ENCODE results near the gene HIVEP3. TPM values are rescaled to one million over a fixed set of nuclear protein-coding genes. Genes with fewer than 3 reads are reported as not detected.
A peak's percentile ranks its signal among the peaks of the same experiment; 100 is the strongest.

The HIVEP3 gene
- total and polyA plus RNA-seq, 5 experiments from 2014 or later, result 5.5 to 9.8 (median 6.3) TPM

DNA sequence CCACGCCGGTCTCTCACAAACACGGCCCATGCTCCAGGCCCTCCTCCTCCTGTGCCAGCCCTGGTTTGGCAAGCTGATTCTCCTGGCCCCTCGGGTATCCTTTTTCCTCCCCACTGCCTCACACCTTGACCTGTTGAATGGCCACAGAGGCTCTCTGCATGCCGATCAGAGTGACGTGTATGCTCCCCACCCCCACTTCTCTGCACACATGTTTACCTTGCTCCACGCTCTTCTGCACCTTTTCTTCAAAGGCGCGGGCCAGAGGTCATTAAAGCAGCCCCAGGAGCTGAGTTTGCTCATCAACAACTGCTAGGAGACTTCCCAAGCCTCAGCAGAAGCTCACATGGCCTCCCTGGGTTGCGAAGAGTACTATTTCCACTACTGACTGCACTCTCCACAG, 295.0 kb downstream of the HIVEP3 start:
- peaks cover 15 to 40% (median 30%) of the 10 kb centered on the region in 4 donors for H3K4me1 Mint-ChIP-seq
- H3K27ac Mint-ChIP-seq, result peak overlapping the region in 3 of 10 donors; percentile 14 to 87 (median 23)
- peaks cover 0 to 7% (median 5%) of the 10 kb centered on the region in 3 donors for H3K36me3 Mint-ChIP-seq
- no peaks in the 10 kb centered on the region for H3K9me3 Mint-ChIP-seq
- H3K4me3 Mint-ChIP-seq, result peak overlapping the region in 2 of 10 donors; percentile 13 to 44
- ATAC-seq (no peak), DNase-seq (no peak)
- H3K27me3 Mint-ChIP-seq, result no peaks in the 10 kb centered on the region
- POLR2A ChIA-PET, result no interaction called here

DNA sequence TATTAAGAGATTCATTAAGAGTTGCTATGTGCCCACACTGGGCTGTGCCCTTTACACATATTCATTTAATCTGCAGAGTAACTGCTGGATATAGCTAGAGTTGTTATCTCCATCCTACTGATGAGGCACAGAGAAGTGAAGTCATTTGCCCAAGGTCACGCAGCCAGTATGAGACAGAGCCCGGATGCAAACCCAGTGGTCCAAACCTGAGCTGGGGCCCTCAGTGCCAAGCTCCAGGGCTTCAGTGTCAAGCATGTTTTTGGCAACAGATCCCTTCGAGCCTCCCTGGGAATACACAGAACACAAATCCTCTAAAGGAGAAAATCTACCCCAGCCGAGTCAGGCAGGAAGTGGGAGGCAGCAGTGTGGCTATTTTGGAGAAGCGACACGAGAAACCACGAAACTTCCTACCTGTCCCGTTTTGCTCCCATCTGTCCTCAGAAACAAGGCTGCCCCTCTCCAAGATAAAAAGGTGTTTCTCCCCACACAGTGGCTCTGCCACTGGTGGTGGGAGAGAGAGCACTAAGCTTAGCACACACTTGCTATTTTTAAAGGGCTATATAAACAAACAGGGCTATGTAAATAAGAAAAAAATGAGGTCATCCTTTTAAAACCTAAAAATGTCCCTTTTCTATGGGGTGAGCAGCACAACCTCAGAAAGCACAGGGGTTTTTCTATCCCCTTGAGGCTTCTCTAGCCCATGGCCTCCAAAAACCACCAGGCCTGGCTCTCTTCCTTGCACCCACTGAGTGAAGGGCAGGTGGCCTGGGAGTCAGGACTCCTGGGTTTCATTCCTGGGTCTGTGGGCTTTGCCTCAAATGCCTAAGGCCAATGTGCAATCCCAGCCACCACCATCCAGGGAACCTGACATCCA, 295.6 kb downstream of the HIVEP3 start:
- POLR2A ChIA-PET, result no interaction called here
- Mint-ChIP-seq H3K4me1 (peaks cover 15 to 39% (median 30%) of the 10 kb centered on the region in 4 donors), H3K27me3 (no peaks in the 10 kb centered on the region), H3K4me3 (peak overlapping the region in 2 of 10 donors; percentile 9 to 18), H3K27ac (peak overlapping the region in 3 of 10 donors; percentile 8 to 65 (median 14)), H3K9me3 (no peaks in the 10 kb centered on the region), H3K36me3 (peaks cover 0 to 4% (median 3%) of the 10 kb centered on the region in 3 donors)
- ATAC-seq (no peak), DNase-seq (no peak)

DNA sequence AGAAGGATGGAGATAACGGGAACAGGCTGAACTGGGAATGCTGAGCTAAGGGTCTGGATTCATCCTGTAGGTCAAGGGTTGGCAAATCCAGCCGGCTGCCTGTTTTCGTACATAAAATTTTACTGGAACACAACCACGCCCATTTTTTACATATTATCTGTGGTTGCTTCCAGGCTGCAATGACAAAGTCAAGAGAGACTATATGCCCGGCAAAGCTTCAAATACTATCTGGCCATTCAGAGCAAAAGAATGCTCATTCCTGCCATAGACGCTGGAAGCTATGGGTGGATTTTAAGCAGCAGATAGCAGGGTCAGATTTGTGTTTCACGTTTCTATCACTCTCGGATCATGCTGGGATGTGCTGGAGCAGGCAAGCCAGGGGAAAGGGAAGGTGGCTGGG, 296.3 kb downstream of the HIVEP3 start:
- H3K9me3 Mint-ChIP-seq, result no peaks in the 10 kb centered on the region
- no peak for DNase-seq
- POLR2A ChIA-PET, result no interaction called here
- peaks cover 15 to 37% (median 29%) of the 10 kb centered on the region in 4 donors for H3K4me1 Mint-ChIP-seq
- H3K27me3 Mint-ChIP-seq, result no peaks in the 10 kb centered on the region
- H3K27ac Mint-ChIP-seq, result no peak overlapping the region
- no peaks in the 10 kb centered on the region for H3K36me3 Mint-ChIP-seq
- ATAC-seq, result no peak
- no peak overlapping the region for H3K4me3 Mint-ChIP-seq

GRCh38 chr1:41621791-41622190, 296.9 kb downstream of the HIVEP3 start:
- POLR2A ChIA-PET, result no interaction called here
- Mint-ChIP-seq H3K4me1 (peaks cover 14 to 37% (median 29%) of the 10 kb centered on the region in 4 donors), H3K27me3 (no peaks in the 10 kb centered on the region), H3K27ac (peak overlapping the region in 1 of 10 donors; percentile 5), H3K36me3 (no peaks in the 10 kb centered on the region), H3K9me3 (no peaks in the 10 kb centered on the region), H3K4me3 (no peak overlapping the region)
- no peak for ATAC-seq
- DNase-seq, result no peak

GRCh38 chr1:41621256-41621655, 297.5 kb downstream of the HIVEP3 start:
- POLR2A ChIA-PET, result no interaction called here
- ATAC-seq, result no peak
- peaks cover 13 to 39% (median 29%) of the 10 kb centered on the region in 4 donors for H3K4me1 Mint-ChIP-seq
- DNase-seq, result no peak
- no peak overlapping the region for H3K4me3 Mint-ChIP-seq
- H3K9me3 Mint-ChIP-seq, result no peaks in the 10 kb centered on the region
- H3K27me3 Mint-ChIP-seq, result no peaks in the 10 kb centered on the region
- H3K36me3 Mint-ChIP-seq, result no peaks in the 10 kb centered on the region
- H3K27ac Mint-ChIP-seq, result peak overlapping the region in 1 of 10 donors; percentile 28

- Mint-ChIP-seq H3K4me1 (peaks cover 13 to 39% (median 29%) of the 10 kb centered on the region in 4 donors), H3K36me3 (no peaks in the 10 kb centered on the region), H3K27me3 (no peaks in the 10 kb centered on the region), H3K27ac (peak overlapping the region in 3 of 10 donors; percentile 19 to 72 (median 35)), H3K9me3 (no peaks in the 10 kb centered on the region), H3K4me3 (no peak overlapping the region)
- ATAC-seq (no peak), DNase-seq (no peak)
- POLR2A ChIA-PET, result no interaction called here
Measured at GRCh38 chr1:41620365-41621169, 298.2 kb downstream of the HIVEP3 start.

GRCh38 chr1:41619511-41620364, 299.0 kb downstream of the HIVEP3 start:
- no peak overlapping the region for H3K4me3 Mint-ChIP-seq
- no peaks in the 10 kb centered on the region for H3K36me3 Mint-ChIP-seq
- POLR2A ChIA-PET, result no interaction called here
- no peaks in the 10 kb centered on the region for H3K9me3 Mint-ChIP-seq
- no peak for DNase-seq
- H3K27ac Mint-ChIP-seq, result peak overlapping the region in 2 of 10 donors; percentile 19 to 56
- peaks cover 17 to 41% (median 30%) of the 10 kb centered on the region in 4 donors for H3K4me1 Mint-ChIP-seq
- no peaks in the 10 kb centered on the region for H3K27me3 Mint-ChIP-seq
- ATAC-seq, result no peak

- H3K27ac Mint-ChIP-seq, result peak overlapping the region in 2 of 10 donors; percentile 19 to 56
Measured at GRCh38 chr1:41618871-41619270, 299.9 kb downstream of the HIVEP3 start.

DNA sequence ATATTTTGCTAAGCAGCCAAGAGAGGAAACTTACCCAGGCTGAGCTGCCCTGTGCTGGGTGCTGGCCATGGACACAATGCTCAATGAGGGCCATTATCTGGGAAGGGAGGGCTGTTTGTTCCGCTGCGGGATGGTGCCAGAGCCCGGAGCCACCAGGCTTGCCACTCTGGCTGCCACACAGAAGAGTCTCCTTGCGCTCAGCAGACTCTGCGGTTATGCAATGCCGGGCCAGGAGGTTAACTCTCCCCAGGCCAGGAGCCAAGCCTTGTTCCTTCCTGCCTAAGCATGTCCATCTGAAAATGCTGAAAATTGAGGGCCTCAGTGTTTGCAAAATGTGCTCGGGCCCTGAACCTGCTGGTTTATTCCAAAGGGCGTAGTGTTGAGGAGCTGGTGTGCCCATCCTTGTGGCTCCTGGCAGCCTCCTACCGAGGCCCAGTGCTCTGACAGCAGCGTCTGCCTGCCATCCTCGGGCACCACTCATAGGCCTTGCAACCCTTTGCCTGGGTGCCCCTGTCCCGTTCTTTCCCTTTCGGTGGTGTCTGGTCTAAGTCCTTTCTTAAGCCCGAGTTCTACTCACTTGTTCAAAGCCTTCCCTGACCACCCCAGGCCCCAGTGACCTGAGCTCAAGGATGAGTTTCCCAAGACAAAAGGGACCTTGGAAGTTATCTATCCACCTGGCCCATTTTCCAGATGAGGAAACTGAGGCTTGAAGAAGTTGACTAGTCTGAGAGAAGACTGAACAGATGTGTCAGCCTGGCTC, 300.5 kb downstream of the HIVEP3 start:
- H3K4me3 Mint-ChIP-seq, result no peak overlapping the region

More at GRCh38 chr1:41618871-41619270, 299.9 kb downstream of the HIVEP3 start:
- Mint-ChIP-seq H3K36me3 (no peaks in the 10 kb centered on the region), H3K27me3 (no peaks in the 10 kb centered on the region), H3K4me1 (peaks cover 14 to 34% (median 25%) of the 10 kb centered on the region in 4 donors), H3K9me3 (no peaks in the 10 kb centered on the region), H3K4me3 (no peak overlapping the region)
- DNase-seq (no peak), ATAC-seq (no peak)
- POLR2A ChIA-PET, result no interaction called here

GRCh38 chr1:41617336-41617735, 301.4 kb downstream of the HIVEP3 start:
- POLR2A ChIA-PET, result no interaction called here
- no peak overlapping the region for H3K4me3 Mint-ChIP-seq
- peaks cover 7 to 19% (median 11%) of the 10 kb centered on the region in 4 donors for H3K4me1 Mint-ChIP-seq
- DNase-seq (no peak), ATAC-seq (no peak)
- H3K36me3 Mint-ChIP-seq, result no peaks in the 10 kb centered on the region
- H3K27ac Mint-ChIP-seq, result no peak overlapping the region
- no peaks in the 10 kb centered on the region for H3K9me3 Mint-ChIP-seq
- H3K27me3 Mint-ChIP-seq, result no peaks in the 10 kb centered on the region

More for the DNA sequence above, 300.5 kb downstream of the HIVEP3 start:
- peak overlapping the region in 1 of 10 donors; percentile 56 for H3K27ac Mint-ChIP-seq
- H3K4me1 Mint-ChIP-seq, result peaks cover 11 to 28% (median 19%) of the 10 kb centered on the region in 4 donors
- H3K27me3 Mint-ChIP-seq, result no peaks in the 10 kb centered on the region
- H3K36me3 Mint-ChIP-seq, result no peaks in the 10 kb centered on the region
- no peak for DNase-seq
- H3K9me3 Mint-ChIP-seq, result no peaks in the 10 kb centered on the region
- ATAC-seq, result no peak
- POLR2A ChIA-PET, result no interaction called here

DNA sequence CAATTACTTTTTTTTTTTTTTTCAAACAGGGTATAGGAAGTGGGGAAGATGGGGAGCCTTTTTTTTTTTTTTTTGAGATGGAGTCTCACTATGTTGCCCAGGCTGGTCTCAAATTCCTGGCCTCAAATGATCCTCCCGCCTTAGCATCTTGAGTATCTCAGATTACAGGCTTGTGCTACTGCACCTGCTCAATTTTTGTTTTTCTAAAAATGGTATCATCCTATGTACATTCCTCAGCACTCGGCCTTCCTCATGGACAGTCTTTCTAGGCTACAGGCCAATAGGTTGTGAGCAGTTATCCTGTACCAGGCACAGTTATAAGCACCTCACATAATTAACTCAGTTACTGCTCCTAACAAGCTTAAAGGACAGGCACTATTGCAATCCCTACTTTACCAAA, 302.2 kb downstream of the HIVEP3 start:
- peaks cover 0 to 11% (median 8%) of the 10 kb centered on the region in 4 donors for H3K4me1 Mint-ChIP-seq

GRCh38 chr1:41615981-41616380, 302.7 kb downstream of the HIVEP3 start:
- no peaks in the 10 kb centered on the region for H3K9me3 Mint-ChIP-seq
- H3K36me3 Mint-ChIP-seq, result no peaks in the 10 kb centered on the region
- peaks cover 0 to 11% (median 7%) of the 10 kb centered on the region in 4 donors for H3K4me1 Mint-ChIP-seq
- no peak for ATAC-seq
- no peaks in the 10 kb centered on the region for H3K27me3 Mint-ChIP-seq
- no peak for DNase-seq
- no peak overlapping the region for H3K27ac Mint-ChIP-seq
- H3K4me3 Mint-ChIP-seq, result no peak overlapping the region
- POLR2A ChIA-PET, result no interaction called here

More for the DNA sequence above, 302.2 kb downstream of the HIVEP3 start:
- no peak overlapping the region for H3K4me3 Mint-ChIP-seq
- H3K27ac Mint-ChIP-seq, result peak overlapping the region in 2 of 10 donors; percentile 43 to 63
- no peaks in the 10 kb centered on the region for H3K27me3 Mint-ChIP-seq
- H3K36me3 Mint-ChIP-seq, result no peaks in the 10 kb centered on the region
- ATAC-seq, result no peak
- POLR2A ChIA-PET, result no interaction called here
- H3K9me3 Mint-ChIP-seq, result no peaks in the 10 kb centered on the region
- DNase-seq, result no peak

Measured in naive thymus-derived CD8-positive, alpha-beta T cell (primary cell).